ENCODE results near the gene PERM1.
"Not testable (repeated sequence)": the region's sequence is repeated elsewhere in the genome, so short reads cannot be mapped to it uniquely, and the experiment has no call there.

The PERM1 gene

DNA sequence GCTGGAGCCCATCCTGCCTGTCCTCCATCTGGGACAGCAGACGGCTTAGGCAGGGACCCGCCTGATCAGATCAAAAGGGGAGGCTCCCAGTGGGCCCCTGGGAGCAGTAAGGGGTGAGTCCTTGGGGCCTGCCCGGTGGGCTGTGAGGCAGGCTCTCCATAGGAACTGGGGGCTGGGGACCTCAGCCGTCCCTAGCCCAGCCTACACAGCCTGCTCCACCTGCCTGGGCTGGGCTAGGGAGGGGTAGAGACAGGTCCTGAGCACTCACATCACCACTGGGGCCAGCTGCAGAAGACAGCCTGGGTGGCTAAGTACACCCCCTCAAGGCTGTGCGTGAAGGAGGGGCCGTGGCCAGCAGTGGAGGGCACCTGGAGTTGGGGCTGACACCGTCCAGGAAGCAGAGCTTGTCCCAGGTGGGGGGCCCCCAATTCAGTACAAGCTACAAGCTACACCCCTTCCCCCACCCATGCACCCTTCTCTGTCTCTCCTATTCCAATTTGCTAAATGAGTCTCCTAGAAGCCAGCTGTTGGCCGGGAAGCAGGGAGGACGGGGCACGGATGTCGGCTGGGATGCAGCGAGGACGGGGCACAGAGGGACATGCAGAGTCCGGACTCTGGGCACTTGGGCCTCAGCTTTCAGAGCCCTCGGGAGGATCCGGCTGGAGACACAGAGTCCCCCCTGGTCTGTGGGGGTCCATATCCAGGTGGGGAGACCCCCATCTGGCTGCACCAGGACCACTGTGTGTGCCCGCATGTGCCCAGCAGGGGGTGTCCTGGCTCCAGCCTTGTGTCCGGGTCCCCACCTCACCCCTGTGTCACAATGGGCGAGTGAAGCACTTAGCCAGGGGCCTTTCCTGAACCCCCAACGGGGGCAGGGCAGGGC, 33.1 kb upstream of the PERM1 start:
- no peak for DNase-seq (ENCODE audit: low spot score)

DNA sequence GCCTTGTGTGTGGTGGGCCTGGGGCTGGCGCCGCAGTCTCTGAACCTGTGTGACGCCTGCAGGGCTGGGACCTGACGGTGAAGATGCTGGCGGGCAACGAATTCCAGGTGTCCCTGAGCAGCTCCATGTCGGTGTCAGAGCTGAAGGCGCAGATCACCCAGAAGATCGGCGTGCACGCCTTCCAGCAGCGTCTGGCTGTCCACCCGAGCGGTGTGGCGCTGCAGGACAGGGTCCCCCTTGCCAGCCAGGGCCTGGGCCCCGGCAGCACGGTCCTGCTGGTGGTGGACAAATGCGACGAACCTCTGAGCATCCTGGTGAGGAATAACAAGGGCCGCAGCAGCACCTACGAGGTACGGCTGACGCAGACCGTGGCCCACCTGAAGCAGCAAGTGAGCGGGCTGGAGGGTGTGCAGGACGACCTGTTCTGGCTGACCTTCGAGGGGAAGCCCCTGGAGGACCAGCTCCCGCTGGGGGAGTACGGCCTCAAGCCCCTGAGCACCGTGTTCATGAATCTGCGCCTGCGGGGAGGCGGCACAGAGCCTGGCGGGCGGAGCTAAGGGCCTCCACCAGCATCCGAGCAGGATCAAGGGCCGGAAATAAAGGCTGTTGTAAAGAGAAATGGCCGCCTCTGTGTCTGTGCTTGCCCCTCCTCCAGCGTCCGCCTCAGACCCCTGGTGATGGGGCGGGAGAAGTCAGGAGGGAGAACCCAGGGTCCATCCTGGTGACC, 32.2 kb upstream of the PERM1 start:
- no peak for DNase-seq (ENCODE audit: low spot score)

DNA sequence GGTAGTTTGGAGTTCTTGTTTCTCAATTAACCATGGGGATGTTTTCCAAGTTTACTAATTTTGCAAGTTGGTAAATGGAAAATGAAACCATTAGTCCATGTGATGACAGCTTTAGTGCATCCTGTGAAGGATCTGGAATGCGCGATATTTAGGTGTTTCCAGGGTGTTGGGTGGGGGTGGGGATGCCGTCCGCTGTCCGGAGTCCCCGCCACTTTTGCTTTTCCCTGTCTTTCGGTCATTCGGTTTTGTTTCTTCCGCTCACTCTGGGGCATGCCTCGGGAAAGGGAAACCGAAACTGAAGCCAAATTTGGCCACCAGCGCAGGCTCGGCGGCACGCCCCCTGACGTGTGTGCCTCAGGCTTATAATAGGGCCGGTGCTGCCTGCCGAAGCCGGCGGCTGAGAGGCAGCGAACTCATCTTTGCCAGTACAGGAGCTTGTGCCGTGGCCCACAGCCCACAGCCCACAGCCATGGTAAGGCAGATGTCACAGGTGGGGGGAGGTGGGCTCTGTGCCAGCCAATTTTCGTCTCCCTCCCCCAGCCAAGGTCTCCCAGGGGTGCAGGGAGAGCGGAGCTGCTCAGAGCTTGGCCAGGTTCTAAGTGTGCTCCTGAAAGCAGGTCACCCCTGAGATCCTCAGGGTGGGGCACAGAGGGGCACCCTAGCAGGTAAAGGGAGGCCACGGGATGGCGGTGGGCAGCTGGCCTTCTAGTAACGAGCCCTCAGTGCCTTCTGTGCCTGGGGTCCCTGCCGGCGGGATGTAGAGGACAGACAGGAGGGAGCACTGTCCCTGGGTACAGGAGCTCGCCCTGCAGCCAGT, 31.4 kb upstream of the PERM1 start, which contains the start of gene ISG15:
Gene ISG15, plus strand, starts transcription at position 393 of the 817 bp plus-strand sequence. Its CDS starts 77 bp downstream, at position 470.
- DNase-seq (ENCODE audit: low spot score), result peak; percentile 83

DNA sequence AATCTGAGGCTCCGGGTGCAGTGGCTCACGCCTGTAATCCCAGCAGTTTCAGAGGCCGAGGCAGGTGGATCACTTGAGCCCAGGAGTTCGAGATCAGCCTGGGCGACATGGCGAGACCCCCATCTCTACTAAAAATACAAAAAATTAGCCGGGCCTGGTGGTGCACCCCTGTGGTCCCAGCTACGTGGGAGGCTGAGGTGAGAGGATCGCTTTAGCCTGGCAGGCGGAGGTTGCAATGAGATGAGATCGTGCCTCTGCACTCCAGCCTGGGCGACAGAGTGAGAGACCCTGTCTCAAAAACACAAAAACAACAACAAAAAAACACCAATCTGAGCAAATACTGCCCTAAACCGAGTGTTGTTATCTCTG, 30.8 kb upstream of the PERM1 start:
- not testable (repeated sequence) for DNase-seq (ENCODE audit: low spot score)

DNA sequence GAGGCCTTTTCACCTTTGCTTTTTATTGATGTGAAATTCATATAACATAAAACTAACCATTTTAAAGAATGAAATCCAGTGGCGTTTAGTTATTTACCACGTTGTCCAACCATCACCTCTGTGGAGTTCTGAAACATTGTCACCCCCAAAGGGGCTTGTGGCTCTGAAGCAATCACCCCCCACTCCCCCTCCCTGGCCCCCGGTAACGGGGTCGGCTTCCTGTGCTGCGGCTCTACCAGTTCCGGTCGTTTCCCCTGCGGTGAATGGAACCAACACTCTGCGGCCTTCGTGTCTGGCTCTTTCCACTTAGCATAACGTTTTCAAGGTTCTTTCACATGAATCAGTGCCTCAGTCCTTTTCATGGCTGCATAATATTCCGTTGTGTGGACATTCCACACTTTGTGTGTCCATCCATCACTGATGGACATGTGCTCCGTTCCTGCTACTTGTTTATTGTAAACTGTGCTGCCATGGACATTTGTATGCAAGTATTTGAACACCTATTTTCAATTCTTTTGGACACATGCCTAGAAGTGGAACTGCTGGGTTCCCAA, 29.6 kb upstream of the PERM1 start:
- DNase-seq (ENCODE audit: low spot score), result no peak

DNA sequence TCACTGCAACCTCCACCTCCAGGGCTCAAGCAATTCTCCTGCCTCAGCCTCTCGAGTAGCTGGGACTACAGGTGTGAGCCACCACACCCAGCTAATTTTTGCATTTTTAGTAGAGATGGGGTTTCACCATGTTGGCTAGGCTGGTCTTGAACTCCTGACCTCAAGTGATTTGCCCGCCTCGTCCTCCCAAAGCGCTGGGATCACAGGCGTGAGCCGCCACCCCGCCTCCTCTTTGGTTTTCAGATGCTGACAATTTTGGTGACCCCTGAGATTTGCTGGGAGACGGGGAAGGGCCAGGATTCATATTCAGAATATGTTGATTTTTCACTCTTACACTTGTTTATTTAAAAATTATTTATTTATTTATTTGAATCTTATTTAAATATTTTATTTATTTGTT, 28.2 kb upstream of the PERM1 start:
- not testable (repeated sequence) for DNase-seq (ENCODE audit: low spot score)

DNA sequence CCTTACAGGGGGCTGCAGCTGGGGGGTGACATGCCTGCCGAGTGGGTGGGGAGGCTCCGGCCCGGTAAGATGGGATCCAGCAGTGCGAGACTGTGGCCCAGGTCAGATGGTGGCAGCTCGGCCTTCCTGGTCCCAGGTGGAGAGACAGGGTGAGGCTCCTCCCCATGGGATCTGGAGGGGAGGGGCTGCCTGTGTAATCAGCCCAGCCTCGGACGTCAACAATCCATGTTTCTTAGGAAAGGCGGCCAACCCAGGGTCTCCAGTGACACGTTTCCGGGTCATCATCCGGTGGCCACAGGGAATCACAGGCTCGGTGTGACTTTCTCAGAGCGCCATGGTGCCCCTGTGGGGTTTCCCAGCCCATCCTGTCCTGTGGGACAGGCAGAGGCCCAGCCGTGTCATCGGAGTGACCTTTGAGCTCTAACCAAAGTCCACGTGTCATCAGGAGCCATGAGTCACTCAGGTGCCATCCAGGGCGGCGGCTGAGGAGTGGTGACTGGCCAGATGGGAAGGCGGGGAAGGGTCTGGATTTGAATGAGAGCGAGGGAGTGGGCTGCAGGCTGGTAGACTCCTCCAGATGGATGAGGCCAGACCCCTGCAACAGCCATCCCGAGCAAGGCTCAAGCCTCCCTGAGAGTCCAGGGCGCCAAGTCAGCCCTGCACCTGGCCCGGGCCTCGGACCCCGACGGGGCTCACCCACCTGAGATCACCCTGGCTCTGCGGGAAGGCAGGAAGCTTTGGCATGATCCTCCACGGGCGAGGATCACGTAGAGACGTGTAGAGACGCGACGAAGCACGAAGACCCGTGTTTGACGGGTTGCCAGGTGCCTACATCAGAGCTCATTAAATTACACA, 24.6 kb upstream of the PERM1 start:
- no peak for DNase-seq (ENCODE audit: low spot score)

DNA sequence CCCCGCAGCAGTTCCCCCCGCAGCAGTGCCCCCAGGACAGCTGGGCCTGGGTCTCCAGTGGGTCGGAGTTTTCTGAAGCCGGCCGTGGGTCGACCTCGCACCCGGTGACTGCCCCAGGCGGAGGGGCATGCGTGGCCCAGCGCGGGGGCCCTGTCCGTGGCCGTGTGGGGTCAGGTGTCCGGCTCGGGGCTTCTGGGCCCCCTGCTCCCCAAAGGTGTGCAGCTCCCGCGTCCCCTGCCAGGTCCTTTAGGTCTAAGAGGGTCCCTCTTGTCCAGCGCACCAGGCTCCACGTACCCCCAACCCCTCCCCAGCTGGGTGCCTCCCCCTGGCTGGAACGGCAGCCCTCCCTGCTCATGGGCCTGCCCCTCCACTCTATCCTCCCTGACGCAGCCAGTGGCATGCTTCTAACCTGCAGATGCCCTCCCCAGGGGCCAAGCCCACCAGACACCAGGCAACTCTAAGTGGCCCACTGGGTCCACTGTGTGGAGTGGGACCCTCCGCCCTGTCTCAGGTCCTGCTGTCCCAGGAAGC, 23.9 kb upstream of the PERM1 start:
- DNase-seq (ENCODE audit: low spot score), result no peak

DNA sequence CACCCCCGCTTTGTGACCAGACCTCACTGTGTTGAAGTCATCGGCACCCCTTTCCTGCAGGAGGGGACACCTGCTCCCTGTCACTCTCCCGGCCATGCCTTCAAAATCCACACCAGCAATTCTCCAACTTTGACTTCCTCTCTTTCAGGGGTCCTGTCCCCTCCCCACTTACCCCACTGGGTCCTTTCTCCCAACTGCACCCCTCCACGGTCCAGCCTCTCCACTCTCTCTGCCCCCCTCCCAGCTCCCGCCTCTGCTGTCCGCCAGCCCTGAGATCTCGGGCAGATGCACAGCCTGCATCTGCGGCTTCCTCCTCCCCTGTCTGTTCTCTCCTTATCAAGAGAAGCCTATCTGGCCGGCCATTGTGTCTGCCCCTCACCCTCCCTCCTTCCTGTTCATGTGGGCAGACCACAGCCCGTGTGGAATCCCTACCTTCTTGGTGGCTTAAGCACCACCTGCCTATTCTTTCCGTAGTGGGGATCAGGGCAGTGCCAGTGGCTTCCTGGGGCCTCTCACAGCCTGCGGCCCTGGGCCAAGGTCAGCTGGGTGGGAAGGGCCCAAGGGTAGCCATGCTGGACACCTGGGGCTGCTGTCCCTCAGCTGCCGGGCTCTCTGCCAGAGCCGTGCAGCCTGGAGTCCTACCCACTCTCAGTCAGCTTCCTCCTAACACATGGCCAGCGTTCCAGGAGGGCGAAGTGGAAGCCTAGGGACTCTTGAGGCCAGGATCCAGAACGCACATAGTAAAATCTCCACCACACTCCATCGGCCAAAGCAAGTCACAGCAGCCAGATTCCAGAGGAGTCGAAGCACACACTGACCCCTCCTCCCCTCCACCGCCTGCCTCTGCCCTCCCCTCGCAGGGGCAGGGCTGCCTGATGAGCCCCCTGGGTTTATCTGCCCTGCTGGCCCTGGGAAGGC, 23.1 kb upstream of the PERM1 start:
- peak; percentile 66 for DNase-seq (ENCODE audit: low spot score)

DNA sequence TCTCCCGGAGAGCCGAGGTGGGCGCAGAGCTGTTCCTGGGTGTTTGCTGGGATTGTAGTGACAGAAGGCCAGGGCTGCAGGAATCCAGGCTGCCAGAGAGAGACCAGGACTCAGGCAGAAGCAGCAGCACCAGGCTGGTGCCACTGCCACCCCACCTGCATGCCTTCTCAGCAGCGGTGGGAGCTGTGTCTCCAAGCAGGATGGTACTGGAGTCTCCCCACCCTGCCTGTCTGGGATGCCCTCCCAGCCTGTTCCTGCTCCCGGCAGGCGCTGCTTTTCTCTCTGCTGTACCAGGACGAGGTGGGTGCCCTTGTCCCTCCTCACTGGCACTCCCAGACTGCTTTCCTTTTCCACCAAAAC, 22.5 kb upstream of the PERM1 start:
- DNase-seq (ENCODE audit: low spot score), result no peak

DNA sequence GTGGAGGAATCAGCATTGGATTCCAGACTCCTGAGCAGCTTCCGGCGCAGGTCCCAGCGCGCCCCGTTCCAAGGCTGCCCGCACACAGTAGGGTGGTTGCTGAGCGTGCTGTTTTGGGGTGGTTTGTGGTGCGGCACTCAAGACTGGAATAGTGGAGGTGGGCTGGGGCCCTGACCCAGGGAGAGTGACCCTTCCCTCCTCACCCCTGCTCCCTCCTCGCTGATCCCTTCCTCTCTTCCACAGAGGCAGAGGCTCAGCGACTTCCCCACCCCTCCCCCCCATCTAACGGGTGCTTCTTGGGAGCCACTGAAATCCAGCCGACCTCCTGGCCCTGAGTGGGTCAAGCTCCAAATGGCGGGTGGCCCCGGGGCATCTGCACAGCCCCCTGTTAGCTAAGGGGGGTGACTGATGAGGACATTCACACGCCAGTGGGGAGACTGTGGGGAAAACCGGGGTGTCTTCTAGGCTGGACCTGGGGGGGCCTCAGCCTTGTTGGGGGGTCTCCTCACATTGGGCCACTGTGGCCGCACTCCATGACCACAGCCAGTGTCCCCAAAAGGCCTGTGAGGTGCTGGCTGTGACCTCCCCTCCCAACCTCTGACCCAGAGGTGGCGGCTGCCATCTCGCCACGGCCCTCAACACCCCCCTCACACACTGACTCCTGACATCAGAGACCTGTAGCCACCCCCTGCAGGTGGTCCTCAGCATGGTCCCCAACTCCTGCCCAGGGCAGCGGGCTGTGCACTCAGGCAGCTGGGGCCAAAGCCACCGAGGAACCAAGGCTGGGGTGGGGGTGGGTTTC, 21.9 kb upstream of the PERM1 start:
- DNase-seq (ENCODE audit: low spot score), result no peak

DNA sequence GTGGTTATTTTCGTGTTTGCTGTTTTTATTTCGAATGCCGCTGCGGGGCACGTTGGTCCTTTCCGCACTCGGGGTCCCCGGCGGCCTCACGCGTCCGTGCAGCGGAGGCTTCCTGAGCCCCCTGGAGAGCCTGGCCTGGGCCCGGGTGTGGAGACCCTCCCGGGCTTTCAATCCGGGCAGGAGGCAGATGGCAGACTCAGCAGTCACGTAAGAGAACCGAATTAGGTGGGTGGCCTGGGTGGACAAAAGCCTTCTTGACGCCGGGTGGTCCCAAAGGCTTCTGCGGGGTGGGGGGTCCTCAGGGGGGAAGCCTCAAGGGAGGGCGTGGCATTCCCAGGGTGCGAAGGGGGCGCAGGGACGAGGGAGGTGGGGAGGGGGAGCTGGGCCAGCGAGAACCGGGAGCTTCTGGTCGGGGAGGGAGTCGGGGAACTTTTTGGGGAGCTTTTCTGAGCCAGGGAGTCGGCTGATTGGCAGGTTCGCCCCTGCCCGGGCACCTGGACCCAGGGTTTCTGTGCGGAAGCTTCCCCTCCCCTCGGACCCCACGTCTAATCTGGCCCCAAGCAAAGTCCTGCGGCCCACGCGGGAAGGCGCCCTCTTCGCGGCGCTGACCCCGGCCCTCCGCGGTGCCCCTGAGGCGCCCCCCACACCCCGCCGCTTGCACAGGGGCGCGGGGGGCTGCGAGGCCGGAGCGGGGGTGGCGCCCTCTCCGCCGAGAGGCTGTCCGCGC, 19.3 kb upstream of the PERM1 start:
- no peak for DNase-seq (ENCODE audit: low spot score)

DNA sequence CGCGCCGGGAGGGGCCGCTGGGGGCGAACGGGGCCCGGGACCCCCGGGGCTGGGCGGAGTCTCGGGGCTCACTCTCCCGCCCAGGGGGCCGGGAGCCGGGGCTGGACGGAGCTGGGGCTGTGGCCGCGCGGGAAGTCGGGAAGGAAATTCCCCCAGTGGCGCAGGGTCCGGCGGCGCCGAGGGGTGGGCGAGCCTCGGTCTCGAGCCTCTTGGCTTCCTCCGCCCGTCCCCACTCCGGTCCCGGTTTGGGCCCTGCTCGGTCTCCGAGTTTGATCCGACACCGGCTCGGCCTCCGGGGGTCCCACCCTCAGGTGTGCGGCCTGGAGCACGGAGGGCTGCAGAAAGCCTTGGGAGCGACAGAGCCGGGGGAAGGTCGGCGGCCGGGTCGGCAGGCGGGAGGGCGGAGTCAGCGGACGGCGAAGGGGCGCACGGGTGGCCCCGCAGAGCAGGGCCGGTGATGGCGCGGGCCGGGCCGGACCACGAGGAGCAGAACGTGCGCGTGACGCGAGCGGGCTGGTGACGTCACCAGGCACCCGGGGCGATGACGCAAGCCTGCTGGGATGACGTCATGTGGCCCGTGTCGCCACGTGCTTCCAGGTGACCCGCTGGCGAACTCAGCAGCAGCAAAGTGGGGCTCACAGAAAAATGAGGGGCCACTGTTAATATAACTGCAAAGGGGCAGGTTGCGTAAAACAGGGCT, 18.6 kb upstream of the PERM1 start:
- peak; percentile 97 for DNase-seq (ENCODE audit: low spot score)

DNA sequence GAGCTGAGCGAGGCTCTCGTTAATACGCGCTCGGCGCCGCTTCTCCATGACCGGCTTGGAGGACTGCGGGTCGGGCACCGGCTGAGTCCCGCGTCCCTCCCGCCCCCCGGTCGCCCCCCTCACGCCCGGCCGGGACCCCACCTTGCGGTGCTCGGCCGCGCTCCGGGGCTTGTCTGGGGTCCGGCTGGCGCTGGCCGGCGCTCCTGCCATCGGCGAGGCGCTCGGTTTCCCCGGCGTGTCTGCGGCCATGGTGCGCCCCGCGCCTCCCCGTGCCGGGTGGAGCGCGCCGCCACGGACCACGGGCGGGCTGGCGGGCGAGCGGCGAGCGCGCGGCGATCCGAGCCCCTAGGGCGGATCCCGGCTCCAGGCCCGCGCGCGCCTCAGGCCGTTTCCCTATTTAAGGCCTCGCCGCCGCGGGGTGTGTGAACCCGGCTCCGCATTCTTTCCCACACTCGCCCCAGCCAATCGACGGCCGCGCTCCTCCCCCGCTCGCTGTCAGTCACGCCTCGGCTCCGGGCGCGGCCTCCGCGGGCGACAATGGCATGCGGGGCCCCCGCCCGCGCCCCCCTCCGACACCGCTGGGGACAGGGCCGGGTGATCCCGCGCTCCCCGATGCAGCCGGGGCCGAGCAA, 17.9 kb upstream of the PERM1 start, which contains the start of gene HES4:
Gene HES4, minus strand, starts transcription at position 373 of the 632 bp plus-strand sequence. Its CDS starts 124 bp downstream, at position 249.
- peak; percentile 96 for DNase-seq (ENCODE audit: low spot score)

DNA sequence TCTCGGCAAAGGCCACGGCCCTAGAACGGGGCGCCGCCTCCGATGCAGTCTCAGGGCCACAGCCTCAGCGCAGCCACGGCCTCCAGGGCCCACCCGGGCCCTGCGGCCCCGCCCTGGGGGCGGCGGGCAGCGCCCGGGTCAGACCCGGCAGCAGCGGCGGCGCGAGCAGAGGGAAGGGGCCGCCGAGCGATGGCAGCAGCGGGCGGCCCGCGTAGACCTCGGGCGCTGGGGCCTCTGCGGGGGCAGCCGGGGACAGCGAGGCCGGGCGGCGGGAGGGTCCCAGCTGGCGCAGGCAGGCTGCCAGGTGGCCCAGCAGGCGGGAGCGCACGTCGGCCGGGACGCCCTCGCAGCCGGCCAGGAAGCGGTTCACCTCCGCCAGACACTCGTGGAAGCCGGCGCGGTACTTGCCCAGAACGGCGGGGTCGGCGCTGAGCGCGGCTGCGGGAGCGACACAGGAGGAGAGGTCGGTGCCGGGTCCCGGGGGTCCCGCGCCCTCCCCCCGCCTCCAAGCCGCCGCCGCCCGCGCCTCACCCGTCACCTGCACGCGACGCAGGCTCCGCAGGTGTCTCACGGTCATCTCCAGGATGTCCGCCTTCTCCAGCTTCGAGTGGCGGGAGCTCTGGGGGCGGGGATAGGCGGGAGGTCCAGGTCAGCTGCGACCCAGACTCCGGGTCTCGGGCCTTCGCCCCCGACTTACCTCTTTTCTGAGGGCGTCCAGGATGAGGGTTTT, 17.3 kb upstream of the PERM1 start:
- DNase-seq (ENCODE audit: low spot score), result peak; percentile 61

DNA sequence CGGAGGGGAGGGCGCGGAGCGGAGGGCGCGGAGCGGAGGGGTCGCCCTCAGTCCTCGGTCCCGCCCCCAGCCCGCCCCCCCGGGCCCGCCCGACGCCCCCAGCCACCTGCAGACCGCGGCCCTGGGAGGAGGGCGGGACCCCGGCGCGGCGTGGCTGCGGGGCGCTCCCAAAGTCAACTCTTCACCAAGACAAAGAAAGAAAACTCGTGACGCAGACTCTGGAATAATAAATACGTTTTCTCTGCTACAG, 16.8 kb upstream of the PERM1 start:
- DNase-seq (ENCODE audit: low spot score), result no peak
